HG03196 (cell line): ENCODE data around the gene DGCR8.

Experiments used
- ATAC-seq: cut with Tn5 transposase; IDR thresholded peaks from one replicate; pipeline ENCODE4 v1.9.1; 2021; ENCODE audit not compliant: unreplicated experiment

Gene DGCR8

GRCh38 chr22:20123366-20124082 lies 43.5 kb downstream of the DGCR8 start:
- no peak for ATAC-seq

GRCh38 chr22:20124083-20124787 lies 44.2 kb downstream of the DGCR8 start:
- no peak for ATAC-seq

GRCh38 chr22:20125201-20126174 lies 45.4 kb downstream of the DGCR8 start:
- no peak for ATAC-seq

- no peak for ATAC-seq
Observed at GRCh38 chr22:20126284-20127029, 46.4 kb downstream of the DGCR8 start.

GRCh38 chr22:20127318-20127868 lies 47.4 kb downstream of the DGCR8 start:
- no peak for ATAC-seq

- ATAC-seq, result no peak
Observed at GRCh38 chr22:20127869-20128618, 48.0 kb downstream of the DGCR8 start.

- ATAC-seq, result no peak
Observed at GRCh38 chr22:20128619-20128901, 48.5 kb downstream of the DGCR8 start.

- ATAC-seq, result no peak
Observed at GRCh38 chr22:20128902-20129746, 49.1 kb downstream of the DGCR8 start.

GRCh38 chr22:20129747-20130014 lies 49.6 kb downstream of the DGCR8 start:
- no peak for ATAC-seq

- no peak for ATAC-seq
Observed at GRCh38 chr22:20130319-20130718, 50.3 kb downstream of the DGCR8 start.

- ATAC-seq, result no peak
Observed at GRCh38 chr22:20130731-20131596, 50.9 kb downstream of the DGCR8 start.

GRCh38 chr22:20131597-20131858 lies 51.5 kb downstream of the DGCR8 start, which contains the start of gene ZDHHC8:
Gene ZDHHC8 (plus strand): TSS chr22:20131804. CDS start chr22:20131948, 144 bp downstream.
- no peak for ATAC-seq

GRCh38 chr22:20131859-20132685 lies 52.0 kb downstream of the DGCR8 start:
- no peak for ATAC-seq

GRCh38 chr22:20132686-20133246 lies 52.7 kb downstream of the DGCR8 start:
- no peak for ATAC-seq

GRCh38 chr22:20133930-20134549 lies 54.0 kb downstream of the DGCR8 start:
- ATAC-seq, result no peak

GRCh38 chr22:20135265-20135664 lies 55.2 kb downstream of the DGCR8 start:
- no peak for ATAC-seq
